ENCODE measurements around the gene SFMBT2. TPM values are rescaled to one million over a fixed set of nuclear protein-coding genes. Genes with fewer than 3 reads are reported as not detected.

Gene SFMBT2
- total RNA-seq, 4 donors from 2014 or later, result 1.2 to 5.5 (median 3.2) TPM

DNA sequence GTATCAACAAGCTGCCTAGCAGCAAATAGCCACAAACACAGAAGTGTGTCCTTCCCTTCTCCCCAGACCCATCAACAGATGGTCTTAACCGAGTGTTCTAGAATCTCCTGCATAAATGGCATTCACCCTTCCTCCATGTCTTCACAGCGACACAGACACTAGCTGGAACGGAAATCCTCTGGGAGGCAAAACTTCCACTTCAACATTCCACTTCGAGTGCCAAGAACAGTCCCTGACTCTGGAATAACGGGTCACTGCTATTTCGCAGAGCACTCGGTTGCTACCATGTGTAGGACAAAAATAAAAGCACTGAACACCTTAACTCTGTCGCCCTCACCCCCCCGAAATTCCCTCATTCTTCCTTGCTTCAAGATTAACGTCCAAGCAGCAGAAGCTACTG is 65.1 kb downstream of the SFMBT2 start:
- WGBS, result 77% methylated on average over 10 of the region's 10 CpGs
- DNase-seq (ENCODE audit: low spot score in 2 of 2), result no peak

GRCh38 chr10:7343040-7343439 is 67.8 kb downstream of the SFMBT2 start:
- no peaks in the 10 kb centered on the region for H3K36me3 ChIP-seq
- DNase-seq (ENCODE audit: low spot score in 2 of 2), result no peak
- no peaks in the 10 kb centered on the region for H3K4me1 ChIP-seq
- 98% methylated on average over 3 of the region's 3 CpGs for WGBS
- H3K27me3 ChIP-seq, result no peaks in the 10 kb centered on the region
- no peaks in the 10 kb centered on the region for H3K9me3 ChIP-seq
- no peak overlapping the region for H3K4me3 ChIP-seq
- H3K27ac ChIP-seq, result no peak overlapping the region
- TF ChIP-seq CTCF (IDR thresholded peaks at IDR 0.05) (no peak), POLR2AphosphoS5 (IDR thresholded peaks at IDR 0.05) (no peak), POLR2A (IDR thresholded peaks at IDR 0.05) (no peak), EP300 (IDR thresholded peaks at IDR 0.05) (no peak)

More for the DNA sequence above, 65.1 kb downstream of the SFMBT2 start:
- Histone ChIP-seq H3K27ac (no peak overlapping the region), H3K27me3 (no peaks in the 10 kb centered on the region), H3K4me1 (no peaks in the 10 kb centered on the region), H3K9me3 (no peaks in the 10 kb centered on the region), H3K4me3 (no peak overlapping the region), H3K36me3 (no peaks in the 10 kb centered on the region)
- TF ChIP-seq EP300 (IDR thresholded peaks at IDR 0.05), result no peak
- no peak for TF ChIP-seq POLR2AphosphoS5 (IDR thresholded peaks at IDR 0.05)
- no peak for TF ChIP-seq POLR2A (IDR thresholded peaks at IDR 0.05)
- no peak for TF ChIP-seq CTCF (IDR thresholded peaks at IDR 0.05)

DNA sequence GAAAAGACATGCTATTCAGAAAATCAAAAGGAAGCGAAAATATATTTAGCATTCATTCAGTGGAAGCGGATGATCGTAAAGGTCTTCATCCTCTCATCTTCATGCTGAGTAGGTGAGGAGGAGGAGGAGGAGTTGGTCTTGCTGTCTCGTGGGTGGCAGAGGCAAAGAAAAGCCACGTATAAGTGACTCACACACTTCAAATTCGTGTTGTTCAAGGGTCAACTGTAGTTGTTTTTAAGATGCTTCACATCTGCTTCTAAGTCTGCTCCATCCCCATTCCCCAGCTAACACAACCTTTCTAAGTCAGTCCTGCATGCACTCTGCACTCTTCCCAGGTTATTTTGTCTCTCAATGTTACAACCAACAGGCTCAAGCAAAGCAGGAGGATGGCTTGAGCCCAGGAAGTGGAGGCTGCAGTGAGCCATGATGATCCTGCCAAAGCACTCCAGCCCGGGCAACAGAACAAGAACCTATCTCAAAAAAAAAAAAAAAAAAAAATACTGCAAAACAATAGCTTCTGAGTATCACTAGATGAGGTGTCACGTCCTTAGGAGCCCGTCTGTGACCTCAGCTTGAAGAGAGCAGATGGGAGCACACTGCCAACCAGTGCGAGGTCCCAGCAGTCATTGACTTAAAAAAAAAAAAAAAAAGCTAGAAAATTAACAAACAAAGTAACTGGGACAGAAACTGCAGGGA is 70.5 kb downstream of the SFMBT2 start:
- 80% methylated on average over 10 of the region's 10 CpGs for WGBS
- H3K27me3 ChIP-seq, result no peaks in the 10 kb centered on the region
- no peaks in the 10 kb centered on the region for H3K9me3 ChIP-seq
- H3K4me1 ChIP-seq, result no peaks in the 10 kb centered on the region
- no peaks in the 10 kb centered on the region for H3K36me3 ChIP-seq
- H3K4me3 ChIP-seq, result no peak overlapping the region
- DNase-seq (ENCODE audit: low spot score in 2 of 2), result no peak
- no peak for TF ChIP-seq POLR2AphosphoS5 (IDR thresholded peaks at IDR 0.05)
- no peak for TF ChIP-seq POLR2A (IDR thresholded peaks at IDR 0.05)
- TF ChIP-seq EP300 (IDR thresholded peaks at IDR 0.05), result no peak
- no peak for TF ChIP-seq CTCF (IDR thresholded peaks at IDR 0.05)
- H3K27ac ChIP-seq, result no peak overlapping the region

- H3K9me3 ChIP-seq, result no peaks in the 10 kb centered on the region
- H3K4me1 ChIP-seq, result no peaks in the 10 kb centered on the region
- H3K27me3 ChIP-seq, result no peaks in the 10 kb centered on the region
- no peak for DNase-seq (ENCODE audit: low spot score in 2 of 2)
- H3K4me3 ChIP-seq, result no peak overlapping the region
- H3K36me3 ChIP-seq, result no peaks in the 10 kb centered on the region
- WGBS, result 87% methylated on average over 4 of the region's 4 CpGs
- TF ChIP-seq POLR2AphosphoS5 (IDR thresholded peaks at IDR 0.05) (no peak), EP300 (IDR thresholded peaks at IDR 0.05) (no peak), CTCF (IDR thresholded peaks at IDR 0.05) (no peak), POLR2A (IDR thresholded peaks at IDR 0.05) (no peak)
- no peak overlapping the region for H3K27ac ChIP-seq
These were observed 71.3 kb downstream of the SFMBT2 start for GRCh38 chr10:7339510-7339909.

GRCh38 chr10:7338469-7338868 is 72.4 kb downstream of the SFMBT2 start:
- Histone ChIP-seq H3K4me3 (no peak overlapping the region), H3K4me1 (no peaks in the 10 kb centered on the region), H3K27me3 (no peaks in the 10 kb centered on the region), H3K9me3 (no peaks in the 10 kb centered on the region), H3K36me3 (no peaks in the 10 kb centered on the region), H3K27ac (no peak overlapping the region)
- DNase-seq (ENCODE audit: low spot score in 2 of 2), result no peak
- 97% methylated on average over 7 of the region's 7 CpGs for WGBS
- TF ChIP-seq POLR2A (IDR thresholded peaks at IDR 0.05), result no peak
- TF ChIP-seq EP300 (IDR thresholded peaks at IDR 0.05), result no peak
- TF ChIP-seq CTCF (IDR thresholded peaks at IDR 0.05), result no peak
- TF ChIP-seq POLR2AphosphoS5 (IDR thresholded peaks at IDR 0.05), result no peak

Measured in suprapubic skin (tissue), 4 donors.